HFFc6 (cell line): ENCODE results near the gene SPINK13. TPM values are rescaled to one million over a fixed set of nuclear protein-coding genes. Genes with fewer than 3 reads are reported as not detected.

Experiments used
- DNase-seq: peaks from one replicate; pipeline ENCODE4 v3.0.0-alpha.2; 2018
- H3K27ac Mint-ChIP-seq: 2 replicates; pipeline ENCODE4 v1.8.0; 2020; ENCODE audit warnings: mild to moderate bottlenecking, mixed read lengths
- H3K27me3 Mint-ChIP-seq: 2 replicates; pipeline ENCODE4 v1.8.0; 2021; ENCODE audit warnings: mild to moderate bottlenecking, moderate library complexity, mixed read lengths; ENCODE audit not compliant: insufficient read depth
- H3K36me3 Mint-ChIP-seq: 2 replicates; pipeline ENCODE4 v1.8.0; 2021; ENCODE audit warnings: low read depth, mixed read lengths
- H3K4me1 Mint-ChIP-seq: 2 replicates; pipeline ENCODE4 v1.8.0; 2020; ENCODE audit warnings: low read depth, mixed read lengths
- H3K4me3 Mint-ChIP-seq: 2 replicates; pipeline ENCODE4 v1.8.0; 2020; ENCODE audit warnings: mild to moderate bottlenecking, moderate library complexity, mixed read lengths
- H3K9me3 Mint-ChIP-seq: 2 replicates; pipeline ENCODE4 v1.8.0; 2020; ENCODE audit warnings: mild to moderate bottlenecking, mixed read lengths
- long read RNA-seq: library from polyadenylated mRNA; unstranded; transcript quantifications from one replicate; pipeline ENCODE4 v2.0.0, GENCODE V29; 2019
- total RNA-seq, 6 experiments: library from RNA; stranded (reverse); fragmentation: NEBNext Ultra II Directional; extraction: Animal tissue kit (Norgen Biotek cat#: 25700); gene quantifications; 2 replicates in 1 of 6; 3 replicates in 5 of 6; pipeline ENCODE4 v1.2.3, GENCODE V29; 2021
- TF ChIP-seq, protein P1 (sequence below): fragments of 200-600 bp; sonication (generic); IDR thresholded peaks from 2 replicates; pipeline ENCODE4 v1.5.0; 2021; ENCODE audit warnings: antibody characterized with exemption, mild to moderate bottlenecking

SPINK13 gene, protein sequence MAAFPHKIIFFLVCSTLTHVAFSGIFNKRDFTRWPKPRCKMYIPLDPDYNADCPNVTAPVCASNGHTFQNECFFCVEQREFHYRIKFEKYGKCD
- total RNA-seq, result not detected
- long read RNA-seq, result 0 reads

DNA sequence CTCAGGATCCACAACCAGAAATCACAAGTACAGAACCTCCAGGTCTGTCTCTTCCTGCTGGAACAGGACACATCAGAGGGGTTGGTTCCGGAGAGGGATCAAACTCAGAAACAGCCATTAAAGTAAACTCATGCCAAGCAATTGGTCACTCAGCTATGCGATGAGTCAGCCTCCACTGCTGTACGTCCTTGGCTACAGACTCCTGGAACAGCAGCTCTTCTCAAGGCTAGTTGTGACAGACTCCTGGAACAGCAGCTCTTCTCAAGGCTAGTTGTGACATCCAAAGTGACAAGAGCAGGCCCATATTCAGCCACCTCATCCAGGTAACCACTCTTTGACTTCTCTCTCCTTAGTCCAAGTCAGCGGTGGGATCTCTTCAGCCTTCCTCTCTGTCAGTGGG lies at the start of gene SPINK13:
Gene SPINK13, plus strand, starts transcription at position 229 of the 400 bp plus-strand sequence. CDS start 1,279 bp downstream, outside the sequence.
- Mint-ChIP-seq H3K27ac (no peak within 1 kb of the TSS), H3K9me3 (peaks cover 8% of the 10 kb centered on the region; the same call in 1 of the 2 replicates), H3K4me1 (no peaks in the 10 kb centered on the region), H3K4me3 (no peak within 1 kb of the TSS), H3K27me3 (no peaks in the 10 kb centered on the region), H3K36me3 (no peaks in the 10 kb centered on the region)
- DNase-seq, result peak; percentile 35
- TF ChIP-seq, protein P1, sequence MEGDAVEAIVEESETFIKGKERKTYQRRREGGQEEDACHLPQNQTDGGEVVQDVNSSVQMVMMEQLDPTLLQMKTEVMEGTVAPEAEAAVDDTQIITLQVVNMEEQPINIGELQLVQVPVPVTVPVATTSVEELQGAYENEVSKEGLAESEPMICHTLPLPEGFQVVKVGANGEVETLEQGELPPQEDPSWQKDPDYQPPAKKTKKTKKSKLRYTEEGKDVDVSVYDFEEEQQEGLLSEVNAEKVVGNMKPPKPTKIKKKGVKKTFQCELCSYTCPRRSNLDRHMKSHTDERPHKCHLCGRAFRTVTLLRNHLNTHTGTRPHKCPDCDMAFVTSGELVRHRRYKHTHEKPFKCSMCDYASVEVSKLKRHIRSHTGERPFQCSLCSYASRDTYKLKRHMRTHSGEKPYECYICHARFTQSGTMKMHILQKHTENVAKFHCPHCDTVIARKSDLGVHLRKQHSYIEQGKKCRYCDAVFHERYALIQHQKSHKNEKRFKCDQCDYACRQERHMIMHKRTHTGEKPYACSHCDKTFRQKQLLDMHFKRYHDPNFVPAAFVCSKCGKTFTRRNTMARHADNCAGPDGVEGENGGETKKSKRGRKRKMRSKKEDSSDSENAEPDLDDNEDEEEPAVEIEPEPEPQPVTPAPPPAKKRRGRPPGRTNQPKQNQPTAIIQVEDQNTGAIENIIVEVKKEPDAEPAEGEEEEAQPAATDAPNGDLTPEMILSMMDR, result no peak

DNA sequence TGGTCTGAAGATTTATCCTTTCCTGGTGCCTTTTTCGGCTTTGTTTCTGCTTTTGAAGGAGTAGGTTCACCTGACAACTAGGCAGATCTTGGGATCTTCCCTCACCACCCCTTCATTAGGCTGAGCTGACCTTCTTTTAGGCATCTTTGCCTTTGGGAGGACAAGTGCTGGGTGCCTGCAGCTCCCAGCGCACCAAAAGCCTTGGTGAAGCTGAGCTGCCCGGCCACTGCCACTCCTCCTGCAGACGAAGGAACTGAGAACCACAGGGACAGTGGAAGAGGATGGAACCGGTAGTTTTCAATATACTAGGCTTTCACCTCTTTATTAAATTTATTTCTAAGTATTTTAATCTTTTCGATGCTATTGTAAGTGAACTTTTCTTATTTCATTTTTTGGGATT lies 47.1 kb upstream of the SPINK13 start:
- no peak overlapping the region for H3K27ac Mint-ChIP-seq
- H3K36me3 Mint-ChIP-seq, result no peaks in the 10 kb centered on the region
- H3K4me1 Mint-ChIP-seq, result no peaks in the 10 kb centered on the region
- H3K4me3 Mint-ChIP-seq, result no peak overlapping the region
- TF ChIP-seq, protein P1, result no peak
- no peak for DNase-seq
- peaks cover 2% of the 10 kb centered on the region; the same call in 1 of the 2 replicates for H3K27me3 Mint-ChIP-seq
- peaks cover 27% of the 10 kb centered on the region for H3K9me3 Mint-ChIP-seq

DNA sequence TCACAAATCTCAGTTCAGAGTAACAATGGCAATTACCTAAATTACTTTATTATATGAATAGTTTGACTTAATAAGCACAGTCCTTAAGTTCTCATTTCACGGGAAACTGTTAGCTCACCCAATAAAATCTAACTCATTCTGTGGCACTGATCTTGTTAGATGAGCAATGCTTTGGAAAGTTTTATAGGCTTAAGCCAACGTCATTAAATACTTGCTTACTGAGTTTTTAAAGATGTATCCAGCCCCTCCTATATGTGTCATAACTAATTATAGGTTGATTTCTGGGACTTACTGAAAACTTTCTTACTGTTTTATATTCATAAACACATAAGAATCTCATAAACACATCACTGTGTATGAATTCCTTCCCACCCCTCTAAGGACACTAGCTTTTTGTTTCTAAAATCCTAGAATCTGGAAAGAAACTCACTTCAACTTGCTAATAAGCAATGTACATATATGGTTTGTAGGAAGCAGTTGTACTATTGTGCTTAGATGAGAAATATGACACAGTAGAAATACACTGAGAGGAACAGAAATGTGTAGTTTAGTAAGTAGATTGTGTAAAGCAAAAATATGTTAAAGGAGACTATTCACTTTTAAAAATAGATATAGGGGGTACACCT lies 44.4 kb upstream of the SPINK13 start:
- no peak for DNase-seq
- Mint-ChIP-seq H3K27ac (no peak overlapping the region), H3K27me3 (peaks cover 2% of the 10 kb centered on the region; the same call in 1 of the 2 replicates), H3K9me3 (peaks cover 19% of the 10 kb centered on the region), H3K36me3 (no peaks in the 10 kb centered on the region), H3K4me1 (no peaks in the 10 kb centered on the region), H3K4me3 (no peak overlapping the region)
- TF ChIP-seq, protein P1, result no peak

DNA sequence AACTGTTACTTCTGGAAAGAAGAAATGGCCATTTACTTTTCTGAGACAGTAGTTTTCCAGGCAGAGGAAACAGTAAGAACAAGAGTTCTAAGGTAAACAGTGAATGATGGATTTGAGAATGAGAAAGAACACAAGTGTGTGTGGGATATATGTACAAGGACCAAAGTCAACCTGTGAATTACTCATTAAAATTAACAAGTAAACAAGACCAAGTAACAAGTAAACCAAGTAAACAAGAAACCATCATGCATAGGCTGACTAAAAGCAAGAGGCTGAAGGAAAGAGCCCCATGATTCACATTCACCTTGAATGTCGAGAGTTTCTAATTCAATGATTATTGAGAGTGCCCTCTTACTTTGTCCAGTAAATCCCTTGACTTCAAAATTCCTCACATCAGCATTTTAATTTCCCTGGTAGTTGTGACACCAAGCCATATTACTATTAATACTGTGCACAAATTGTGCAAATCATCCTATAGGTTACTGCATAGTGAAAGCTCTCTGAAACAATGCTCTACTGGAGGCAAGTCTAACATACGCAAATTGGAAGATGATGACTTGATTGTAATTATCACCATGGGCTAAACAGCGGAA lies 40.1 kb upstream of the SPINK13 start:
- no peak overlapping the region for H3K4me3 Mint-ChIP-seq
- TF ChIP-seq, protein P1, result no peak
- H3K36me3 Mint-ChIP-seq, result no peaks in the 10 kb centered on the region; the same call in 1 of the 2 replicates
- DNase-seq, result no peak
- H3K27ac Mint-ChIP-seq, result no peak overlapping the region
- H3K4me1 Mint-ChIP-seq, result no peaks in the 10 kb centered on the region
- H3K27me3 Mint-ChIP-seq, result no peaks in the 10 kb centered on the region
- H3K9me3 Mint-ChIP-seq, result peaks cover 27% of the 10 kb centered on the region

DNA sequence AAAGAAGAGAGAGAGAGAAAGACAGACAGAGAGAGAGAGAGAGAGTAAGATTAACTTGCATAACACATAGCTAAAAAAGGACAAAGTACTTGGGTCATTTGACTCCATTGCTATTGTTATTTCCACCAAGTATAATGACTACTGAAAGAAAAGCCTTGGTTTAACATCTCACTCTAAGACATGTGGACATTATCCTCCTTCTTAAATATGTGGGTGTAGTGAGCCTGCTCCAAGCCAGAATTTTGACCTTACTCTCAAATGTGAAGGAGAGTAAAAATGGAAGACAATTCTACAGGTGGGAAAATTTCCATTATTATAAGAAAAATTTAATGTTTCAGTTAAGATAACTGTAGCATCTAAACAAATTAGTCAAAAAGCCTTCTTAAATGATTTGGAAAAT lies 38.8 kb upstream of the SPINK13 start:
- peaks cover 27% of the 10 kb centered on the region for H3K9me3 Mint-ChIP-seq
- TF ChIP-seq, protein P1, result no peak

More for the DNA sequence above, 38.8 kb upstream of the SPINK13 start:
- H3K4me3 Mint-ChIP-seq, result no peak overlapping the region
- H3K27ac Mint-ChIP-seq, result no peak overlapping the region
- no peaks in the 10 kb centered on the region; the same call in 1 of the 2 replicates for H3K36me3 Mint-ChIP-seq
- H3K27me3 Mint-ChIP-seq, result no peaks in the 10 kb centered on the region
- H3K4me1 Mint-ChIP-seq, result no peaks in the 10 kb centered on the region
- DNase-seq, result no peak
